GM23248 (cell line): Measurements from ENCODE around the gene NOL4L. TPM values are rescaled to one million over a fixed set of nuclear protein-coding genes. Genes with fewer than 3 reads are reported as not detected.

Source experiments
- DNase-seq: peaks from one replicate; pipeline ENCODE4 v3.0.0-alpha.2; 2015
- H2AFZ ChIP-seq: fragments of 200-600 bp; sonication (generic); 2 replicates; pipeline ENCODE4 v1.6.1; 2016; ENCODE audit warnings: antibody characterized with exemption
- H3F3A ChIP-seq: fragments of 200-600 bp; sonication (generic); 2 replicates; pipeline ENCODE4 v1.6.1; 2016; ENCODE audit warnings: mild to moderate bottlenecking, antibody characterized with exemption, mixed run types; ENCODE audit not compliant: insufficient read depth
- H3K27ac ChIP-seq: fragments of 200-600 bp; sonication (generic); 2 replicates; pipeline ENCODE4 v1.5.1; 2016; ENCODE audit warnings: mild to moderate bottlenecking
- H3K27me3 ChIP-seq: fragments of 200-600 bp; sonication (generic); replicated peaks from 2 replicates; pipeline ENCODE4 v1.6.1; 2016; ENCODE audit warnings: mild to moderate bottlenecking; ENCODE audit not compliant: insufficient read depth
- H3K36me3 ChIP-seq: fragments of 200-600 bp; sonication (generic); 2 replicates; pipeline ENCODE4 v1.6.1; 2016; ENCODE audit warnings: low read depth, mild to moderate bottlenecking
- H3K4me1 ChIP-seq: fragments of 200-600 bp; sonication (generic); 2 replicates; pipeline ENCODE4 v1.6.1; 2016; ENCODE audit warnings: mild to moderate bottlenecking; ENCODE audit not compliant: insufficient read depth
- H3K4me2 ChIP-seq: fragments of 200-600 bp; sonication (generic); one replicate; pipeline ENCODE4 v1.6.1; 2016; ENCODE audit warnings: mild to moderate bottlenecking; ENCODE audit not compliant: unreplicated experiment
- H3K4me3 ChIP-seq: fragments of 200-600 bp; sonication (generic); 2 replicates; pipeline ENCODE4 v1.5.1; 2016; ENCODE audit warnings: mild to moderate bottlenecking
- H3K79me2 ChIP-seq: fragments of 200-600 bp; sonication (generic); 2 replicates; pipeline ENCODE4 v1.6.1; 2016; ENCODE audit warnings: mild to moderate bottlenecking; ENCODE audit not compliant: insufficient read depth
- H3K9ac ChIP-seq: fragments of 200-600 bp; sonication (generic); 2 replicates; pipeline ENCODE4 v1.6.1; 2016; ENCODE audit warnings: mild to moderate bottlenecking
- H3K9me2 ChIP-seq: fragments of 200-600 bp; sonication (generic); 2 replicates; pipeline ENCODE4 v1.6.1; 2016; ENCODE audit warnings: mixed run types, mild to moderate bottlenecking, moderate library complexity; ENCODE audit not compliant: insufficient read depth
- H3K9me3 ChIP-seq: fragments of 200-600 bp; sonication (generic); one replicate; pipeline ENCODE4 v1.6.1; 2017; ENCODE audit warnings: low read depth
- H4K20me1 ChIP-seq: fragments of 200-600 bp; sonication (generic); 2 replicates; pipeline ENCODE4 v1.6.0; 2016; ENCODE audit not compliant: insufficient read depth
- EZH2 ChIP-seq: fragments of 200-600 bp; sonication (generic); IDR thresholded peaks from 2 replicates; pipeline ENCODE4 v1.6.1; 2018; ENCODE audit warnings: antibody characterized with exemption, mild to moderate bottlenecking; ENCODE audit not compliant: insufficient read depth, poor library complexity, severe bottlenecking
- EZH2phosphoT487 ChIP-seq: fragments of 200-600 bp; sonication (generic); IDR thresholded peaks from 2 replicates; pipeline ENCODE4 v1.6.1; 2018; ENCODE audit warnings: antibody characterized with exemption, moderate library complexity, mild to moderate bottlenecking, low read depth; ENCODE audit not compliant: insufficient read depth
- WGBS, 2 experiments: methylation state at CpG; one replicate each; pipeline ENCODE4 v1.1.6; 2015 to 2017; ENCODE audit warnings: low lambda C conversion rate in 2 of 2, low coverage in 1 of 2; ENCODE audit errors: missing lambda C conversion rate in 2 of 2; 5-methylcytosine and 5-hydroxymethylcytosine counted together
- in situ Hi-C: fragments of 300-500 bp; cut with MboI; formaldehyde crosslinking; loops from 2 replicates; pipeline ENCODE4 v1.15.0; 2020
- polyA plus RNA-seq: library from polyadenylated mRNA; unstranded; fragments of >200 nt; fragmentation: Nextera tagmentation; extraction: Ambion mirVana; gene quantifications from 2 replicates; pipeline ENCODE4 v1.2.1, GENCODE V29; 2016
- total RNA-seq: library from RNA; depleted of rRNA; stranded (reverse); fragments of >200 nt; shearing (Covaris generic); gene quantifications from 2 replicates; pipeline ENCODE4 v1.2.3, GENCODE V29; 2014

The NOL4L gene
- total and polyA plus RNA-seq, 2 experiments from 2014 or later, result 5.2 to 7.9 TPM

GRCh38 chr20:32476684-32477593, 108.2 kb downstream of the NOL4L start:
- TF ChIP-seq EZH2, result no peak
- no peak for TF ChIP-seq EZH2phosphoT487
- 85% methylated on average over 22 of the region's 22 CpGs for WGBS, 2 experiments
- in situ Hi-C loops, result no loop called here
- Histone ChIP-seq H3K4me2 (peak overlapping the region; percentile 81), H3F3A (no peaks in the 10 kb centered on the region), H3K4me1 (peaks cover 20% of the 10 kb centered on the region), H3K27ac (no peak overlapping the region), H2AFZ (no peak overlapping the region), H3K4me3 (no peak overlapping the region), H4K20me1 (no peaks in the 10 kb centered on the region), H3K79me2 (peaks cover 80% of the 10 kb centered on the region), H3K9me2 (no peaks in the 10 kb centered on the region), H3K36me3 (no peaks in the 10 kb centered on the region), H3K9me3 (no peaks in the 10 kb centered on the region), H3K27me3 (no peaks in the 10 kb centered on the region), H3K9ac (no peak overlapping the region)
- no peak for DNase-seq

DNA sequence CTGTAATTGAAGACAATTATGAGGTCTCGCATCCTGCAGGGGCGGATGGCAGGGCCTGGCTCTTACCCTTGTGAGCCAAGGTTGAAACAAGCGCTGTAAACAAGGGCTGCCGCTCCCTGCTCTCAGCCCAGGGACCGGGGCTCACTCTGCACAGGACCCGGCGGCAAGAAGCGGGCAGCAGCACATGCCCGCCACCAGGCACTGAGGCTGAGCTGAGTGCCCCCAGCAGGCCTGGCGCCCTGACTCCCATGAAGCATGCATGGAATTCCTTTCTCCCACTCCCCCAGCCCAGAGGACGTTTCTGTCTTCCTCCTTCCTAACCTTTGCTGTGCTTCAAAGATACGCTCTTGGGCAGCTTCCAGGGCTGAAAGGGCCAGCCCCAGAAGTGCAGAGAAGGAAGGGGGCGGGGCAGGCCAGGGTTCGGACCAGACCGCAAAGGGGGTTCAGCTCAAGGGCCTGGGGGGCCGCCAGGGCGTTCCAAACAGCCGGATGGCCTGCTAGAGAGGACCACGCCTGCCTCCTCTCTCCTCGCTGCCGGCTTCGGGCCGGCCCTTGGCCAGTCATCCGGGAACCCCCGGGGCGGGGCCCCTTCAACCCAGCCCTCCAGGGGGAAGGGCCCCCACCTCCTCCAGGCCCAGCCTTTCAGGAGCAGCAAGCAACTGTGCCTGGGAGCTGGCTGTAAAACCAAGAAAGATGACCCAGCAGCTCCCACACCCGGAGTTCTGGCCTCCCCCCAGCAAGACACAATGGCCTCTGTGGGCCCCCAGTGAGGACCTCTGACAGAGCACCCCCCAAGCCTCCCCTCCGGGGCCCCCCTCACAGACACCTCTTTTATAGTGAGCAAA, 109.9 kb downstream of the NOL4L start:
- in situ Hi-C loops, result no loop called here
- no peaks in the 10 kb centered on the region for H3K9me3 ChIP-seq
- H3K27ac ChIP-seq, result peak overlapping the region; percentile 92
- H2AFZ ChIP-seq, result peak overlapping the region; percentile 86
- peak overlapping the region; percentile 71 for H3K4me3 ChIP-seq
- H3K9me2 ChIP-seq, result no peaks in the 10 kb centered on the region
- H3K4me2 ChIP-seq, result peak overlapping the region; percentile 81
- 1 to 3% methylated on average over 24 to 25 of the region's 28 CpGs for WGBS, 2 experiments
- H3K9ac ChIP-seq, result peak overlapping the region; percentile 87
- H3F3A ChIP-seq, result no peaks in the 10 kb centered on the region
- peak; percentile 95 for DNase-seq
- no peak for TF ChIP-seq EZH2phosphoT487
- peaks cover 77% of the 10 kb centered on the region for H3K79me2 ChIP-seq
- H3K27me3 ChIP-seq, result no peaks in the 10 kb centered on the region
- H4K20me1 ChIP-seq, result no peaks in the 10 kb centered on the region
- H3K36me3 ChIP-seq, result no peaks in the 10 kb centered on the region
- peaks cover 20% of the 10 kb centered on the region for H3K4me1 ChIP-seq

- H3K9me3 ChIP-seq, result no peaks in the 10 kb centered on the region
- H2AFZ ChIP-seq, result peak overlapping the region; percentile 86
- no peak for DNase-seq
- H3K36me3 ChIP-seq, result no peaks in the 10 kb centered on the region
- H3K4me2 ChIP-seq, result peak overlapping the region; percentile 81
- H3K4me1 ChIP-seq, result peaks cover 20% of the 10 kb centered on the region
- no peaks in the 10 kb centered on the region for H3F3A ChIP-seq
- H3K4me3 ChIP-seq, result peak overlapping the region; percentile 71
- H4K20me1 ChIP-seq, result no peaks in the 10 kb centered on the region
- 17 to 24% methylated on average over 8 of the region's 8 CpGs for WGBS, 2 experiments
- no peaks in the 10 kb centered on the region for H3K27me3 ChIP-seq
- peak overlapping the region; percentile 87 for H3K9ac ChIP-seq
- TF ChIP-seq EZH2phosphoT487, result no peak
- no peak for TF ChIP-seq EZH2
- peaks cover 72% of the 10 kb centered on the region for H3K79me2 ChIP-seq
- H3K9me2 ChIP-seq, result no peaks in the 10 kb centered on the region
- peak overlapping the region; percentile 92 for H3K27ac ChIP-seq
- in situ Hi-C loops, result no loop called here
These were observed 110.5 kb downstream of the NOL4L start for GRCh38 chr20:32474717-32474966.

DNA sequence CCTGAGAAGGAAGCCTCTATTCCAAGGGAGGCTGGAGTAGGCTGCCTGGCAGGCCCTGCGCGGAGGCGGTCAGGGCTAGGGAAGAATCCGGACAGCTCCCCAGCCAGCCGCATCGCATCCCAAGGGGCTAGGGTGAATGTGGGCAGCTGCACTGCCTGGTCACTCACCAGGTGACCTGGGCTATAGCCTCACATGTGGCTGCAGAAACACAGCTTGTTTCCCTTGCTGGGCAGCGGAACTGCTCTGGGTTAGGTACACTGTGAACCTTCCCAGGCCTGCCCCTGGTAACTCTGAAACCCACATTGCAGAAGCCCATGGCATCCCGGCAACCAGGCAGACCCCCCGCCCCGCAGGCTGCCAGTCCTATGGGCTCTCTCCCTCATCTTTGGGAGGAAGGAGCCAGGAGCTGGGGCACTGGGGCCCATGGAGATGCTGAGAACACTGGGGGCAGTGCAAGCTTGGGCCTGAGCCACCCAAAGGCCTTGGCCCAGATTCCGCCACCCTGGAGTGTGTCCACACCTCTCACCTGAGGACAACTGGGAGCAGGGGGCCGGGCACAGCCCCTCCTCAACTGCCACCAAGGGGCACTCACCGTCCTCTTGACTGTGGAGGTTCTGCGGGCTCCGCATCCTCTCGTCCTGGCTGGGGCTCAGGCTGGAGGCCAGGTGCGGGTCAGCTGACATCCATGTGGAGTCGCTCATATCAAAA, 111.0 kb downstream of the NOL4L start:
- Histone ChIP-seq H3K36me3 (no peaks in the 10 kb centered on the region), H3K4me3 (peak overlapping the region; percentile 71), H3K27ac (peak overlapping the region; percentile 92; the same call in 1 of the 2 replicates), H3K4me2 (peak overlapping the region; percentile 81), H3F3A (no peaks in the 10 kb centered on the region), H3K9ac (peak overlapping the region; percentile 87), H4K20me1 (no peaks in the 10 kb centered on the region), H3K27me3 (no peaks in the 10 kb centered on the region), H2AFZ (peak overlapping the region; percentile 86; the same call in 1 of the 2 replicates), H3K9me2 (no peaks in the 10 kb centered on the region), H3K9me3 (no peaks in the 10 kb centered on the region), H3K79me2 (peaks cover 67% of the 10 kb centered on the region), H3K4me1 (peaks cover 20% of the 10 kb centered on the region)
- 92 to 93% methylated on average over 18 of the region's 18 CpGs for WGBS, 2 experiments
- TF ChIP-seq EZH2 (no peak), EZH2phosphoT487 (no peak)
- no peak for DNase-seq
- in situ Hi-C loops, result no loop called here
